ENCODE results near the gene DDX60.

- TF ChIP-seq CTCF (IDR thresholded peaks at IDR 0.05; ENCODE audit: low read length) (no peak), EZH2 (IDR thresholded peaks at IDR 0.05; ENCODE audit: borderline replicate concordance, low read length) (no peak)
These were observed 77.7 kb downstream of the DDX60 start for GRCh38 chr4:168240821-168241220.

Measured in OCI-LY1 (cell line).